Measurements from ENCODE around the gene ABCC4. TPM values are rescaled to one million over a fixed set of nuclear protein-coding genes. Genes with fewer than 3 reads are reported as not detected.

The ABCC4 gene
- total RNA-seq, 6 experiments from 2014 or later, result 1.1 to 4.9 (median 3.8) TPM

DNA sequence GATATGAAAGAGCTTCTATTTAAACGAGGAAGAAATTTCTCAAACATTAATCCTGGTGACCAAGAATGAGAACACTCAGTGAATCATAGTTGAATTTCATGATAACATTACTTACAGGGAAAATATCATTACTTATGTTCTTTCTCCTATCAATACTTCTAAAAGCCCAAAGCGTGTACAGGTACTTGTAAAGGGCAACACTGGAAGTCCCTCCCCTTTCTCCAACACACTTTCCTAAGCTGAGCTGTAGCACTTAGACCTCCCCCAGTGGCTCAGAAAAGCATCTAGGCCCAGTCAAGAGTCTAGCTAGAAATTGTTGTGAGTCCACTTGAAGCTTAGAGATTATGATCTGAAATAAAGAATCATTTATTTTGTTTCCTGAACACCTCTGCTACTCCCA is 150.7 kb downstream of the ABCC4 start:
- H3K36me3 ChIP-seq, result no peaks in the 10 kb centered on the region
- H3K27me3 ChIP-seq, result no peaks in the 10 kb centered on the region
- DNase-seq, result no peak
- no peak overlapping the region for H3K4me3 ChIP-seq
- no peak for TF ChIP-seq POLR2A (IDR thresholded peaks at IDR 0.05)
- TF ChIP-seq, protein P1, sequence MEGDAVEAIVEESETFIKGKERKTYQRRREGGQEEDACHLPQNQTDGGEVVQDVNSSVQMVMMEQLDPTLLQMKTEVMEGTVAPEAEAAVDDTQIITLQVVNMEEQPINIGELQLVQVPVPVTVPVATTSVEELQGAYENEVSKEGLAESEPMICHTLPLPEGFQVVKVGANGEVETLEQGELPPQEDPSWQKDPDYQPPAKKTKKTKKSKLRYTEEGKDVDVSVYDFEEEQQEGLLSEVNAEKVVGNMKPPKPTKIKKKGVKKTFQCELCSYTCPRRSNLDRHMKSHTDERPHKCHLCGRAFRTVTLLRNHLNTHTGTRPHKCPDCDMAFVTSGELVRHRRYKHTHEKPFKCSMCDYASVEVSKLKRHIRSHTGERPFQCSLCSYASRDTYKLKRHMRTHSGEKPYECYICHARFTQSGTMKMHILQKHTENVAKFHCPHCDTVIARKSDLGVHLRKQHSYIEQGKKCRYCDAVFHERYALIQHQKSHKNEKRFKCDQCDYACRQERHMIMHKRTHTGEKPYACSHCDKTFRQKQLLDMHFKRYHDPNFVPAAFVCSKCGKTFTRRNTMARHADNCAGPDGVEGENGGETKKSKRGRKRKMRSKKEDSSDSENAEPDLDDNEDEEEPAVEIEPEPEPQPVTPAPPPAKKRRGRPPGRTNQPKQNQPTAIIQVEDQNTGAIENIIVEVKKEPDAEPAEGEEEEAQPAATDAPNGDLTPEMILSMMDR (IDR thresholded peaks at IDR 0.05), result no peak
- peaks cover 0 to 2% (median 0%) of the 10 kb centered on the region in 4 donors for H3K4me1 ChIP-seq
- H3K27ac ChIP-seq, result no peak overlapping the region
- WGBS (ENCODE audit: insufficient coverage, low coverage, low lambda C conversion rate, missing lambda C conversion rate), result 56% methylated on average over 2 of the region's 2 CpGs
- intact Hi-C loops (cut with DNase I), result no loop called here
- H3K9me3 ChIP-seq, result no peaks in the 10 kb centered on the region
- no peak for ATAC-seq

DNA sequence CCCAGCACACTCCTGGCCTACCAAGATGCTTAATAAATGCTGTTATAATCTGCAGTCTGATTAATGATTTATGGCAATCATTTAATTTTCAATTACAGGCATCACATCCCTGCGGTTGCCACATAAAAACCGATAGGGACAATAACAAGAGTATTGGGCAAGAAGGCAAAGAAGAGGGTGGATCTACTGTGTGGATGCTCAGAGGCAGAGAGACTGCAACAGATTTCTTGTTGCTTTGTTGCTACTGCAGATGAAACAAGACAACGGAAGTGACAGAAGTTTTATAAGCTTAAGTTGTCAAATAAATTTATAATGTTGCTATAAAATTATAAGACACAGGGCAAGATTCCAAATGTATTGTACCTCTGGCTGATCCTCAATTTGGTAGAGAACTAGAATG is 154.8 kb downstream of the ABCC4 start:
- intact Hi-C loops (cut with DNase I), result no loop called here
- no peak overlapping the region for H3K4me3 ChIP-seq

DNA sequence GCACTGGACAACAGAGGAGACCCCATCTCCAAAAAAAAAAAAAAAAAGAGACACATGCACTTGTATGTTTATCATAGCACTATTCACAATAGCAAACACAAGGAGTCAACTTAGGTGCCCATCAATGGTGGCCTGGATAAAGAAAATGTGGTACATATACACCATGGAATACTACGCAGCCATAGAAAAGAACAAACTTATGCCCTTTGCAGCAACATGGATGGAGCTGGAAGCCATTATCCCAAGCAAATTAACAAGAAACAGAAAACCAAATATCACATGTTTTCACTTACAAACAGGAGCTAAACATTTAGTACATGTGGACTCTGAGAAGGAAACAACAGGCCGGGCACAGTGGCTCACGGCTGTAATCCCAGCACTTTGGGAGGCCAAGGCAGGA is 155.7 kb downstream of the ABCC4 start:
- TF ChIP-seq, protein P1 (IDR thresholded peaks at IDR 0.05), result no peak
- TF ChIP-seq POLR2A (IDR thresholded peaks at IDR 0.05), result no peak
- no peak overlapping the region for H3K27ac ChIP-seq
- ATAC-seq, result no peak

More for the DNA sequence above, 154.8 kb downstream of the ABCC4 start:
- H3K27me3 ChIP-seq, result no peaks in the 10 kb centered on the region
- no peaks in the 10 kb centered on the region for H3K36me3 ChIP-seq
- ATAC-seq, result no peak
- DNase-seq, result no peak
- TF ChIP-seq, protein P1 (IDR thresholded peaks at IDR 0.05), result no peak
- no peak for TF ChIP-seq POLR2A (IDR thresholded peaks at IDR 0.05)
- WGBS (ENCODE audit: insufficient coverage, low coverage, low lambda C conversion rate, missing lambda C conversion rate), result 47% methylated on average over 3 of the region's 3 CpGs
- H3K9me3 ChIP-seq, result no peaks in the 10 kb centered on the region
- H3K27ac ChIP-seq, result no peak overlapping the region
- no peaks in the 10 kb centered on the region for H3K4me1 ChIP-seq

DNA sequence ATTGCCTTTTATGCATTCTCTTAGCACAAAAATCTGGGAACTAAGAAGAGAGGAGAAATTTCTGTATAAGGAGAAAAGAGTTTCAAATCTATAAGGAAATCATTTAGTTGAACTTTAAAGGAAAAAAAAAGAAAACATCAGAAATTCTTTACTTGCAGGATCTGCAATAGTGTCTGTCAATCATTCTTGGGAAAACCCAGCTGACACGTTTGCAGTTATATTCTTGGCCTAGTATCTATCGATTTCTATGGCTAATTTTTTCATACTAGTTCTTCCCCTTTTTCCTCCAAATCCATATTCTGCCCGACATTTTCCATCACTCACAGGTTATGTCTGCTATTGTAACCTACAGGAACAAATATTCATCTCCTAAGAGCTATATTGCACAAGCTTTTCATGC is 160.7 kb downstream of the ABCC4 start:
- intact Hi-C loops (cut with DNase I), result no loop called here
- WGBS (ENCODE audit: insufficient coverage, low coverage, low lambda C conversion rate, missing lambda C conversion rate), result 90% methylated on average over 3 of the region's 3 CpGs
- Histone ChIP-seq H3K27me3 (no peaks in the 10 kb centered on the region), H3K9me3 (no peaks in the 10 kb centered on the region), H3K36me3 (no peaks in the 10 kb centered on the region), H3K27ac (no peak overlapping the region), H3K4me1 (no peaks in the 10 kb centered on the region), H3K4me3 (no peak overlapping the region)
- DNase-seq (no peak), ATAC-seq (no peak)
- TF ChIP-seq, protein P1 (IDR thresholded peaks at IDR 0.05), result no peak
- no peak for TF ChIP-seq POLR2A (IDR thresholded peaks at IDR 0.05)

More for the DNA sequence above, 155.7 kb downstream of the ABCC4 start:
- intact Hi-C loops (cut with DNase I), result no loop called here
- Histone ChIP-seq H3K36me3 (no peaks in the 10 kb centered on the region), H3K9me3 (no peaks in the 10 kb centered on the region), H3K4me3 (no peak overlapping the region), H3K27me3 (no peaks in the 10 kb centered on the region), H3K4me1 (no peaks in the 10 kb centered on the region)
- no peak for DNase-seq
- 31% methylated on average over 1 of the region's 3 CpGs for WGBS (ENCODE audit: insufficient coverage, low coverage, low lambda C conversion rate, missing lambda C conversion rate)
